HG03565 (cell line): ENCODE data around the gene CBR3.

Source experiments
- ATAC-seq: cut with Tn5 transposase; IDR thresholded peaks from one replicate; pipeline ENCODE4 v1.9.1; 2021; ENCODE audit warnings: mild to moderate bottlenecking, moderate library complexity; ENCODE audit not compliant: unreplicated experiment

Gene CBR3

GRCh38 chr21:36179145-36179544 is 44.3 kb downstream of the CBR3 start:
- no peak for ATAC-seq

GRCh38 chr21:36180963-36181362 is 46.1 kb downstream of the CBR3 start:
- ATAC-seq: no peak

- no peak for ATAC-seq
Observed at GRCh38 chr21:36183144-36183795, 48.4 kb downstream of the CBR3 start.

GRCh38 chr21:36184545-36184944 is 49.7 kb downstream of the CBR3 start:
- no peak for ATAC-seq

- ATAC-seq: no peak
Observed at GRCh38 chr21:36185523-36185922, 50.6 kb downstream of the CBR3 start.

GRCh38 chr21:36186081-36186480 is 51.2 kb downstream of the CBR3 start:
- no peak for ATAC-seq

GRCh38 chr21:36186506-36187399 is 51.9 kb downstream of the CBR3 start:
- no peak for ATAC-seq

GRCh38 chr21:36188081-36188681 is 53.3 kb downstream of the CBR3 start:
- no peak for ATAC-seq

GRCh38 chr21:36188937-36189336 is 54.1 kb downstream of the CBR3 start:
- ATAC-seq: no peak

GRCh38 chr21:36190736-36191135 is 55.9 kb downstream of the CBR3 start:
- ATAC-seq: no peak

- ATAC-seq: no peak
Observed at GRCh38 chr21:36193200-36193599, 58.3 kb downstream of the CBR3 start.

GRCh38 chr21:36194024-36194423 is 59.1 kb downstream of the CBR3 start:
- ATAC-seq: no peak

GRCh38 chr21:36195613-36196012 is 60.7 kb downstream of the CBR3 start:
- no peak for ATAC-seq
